ENCODE results near the gene MDP1. TPM values are rescaled to one million over a fixed set of nuclear protein-coding genes. Genes with fewer than 3 reads are reported as not detected.
A peak's percentile ranks its signal among the peaks of the same experiment; 100 is the strongest.

The MDP1 gene
- polyA plus RNA-seq, 1 donor = 21.8 TPM

DNA sequence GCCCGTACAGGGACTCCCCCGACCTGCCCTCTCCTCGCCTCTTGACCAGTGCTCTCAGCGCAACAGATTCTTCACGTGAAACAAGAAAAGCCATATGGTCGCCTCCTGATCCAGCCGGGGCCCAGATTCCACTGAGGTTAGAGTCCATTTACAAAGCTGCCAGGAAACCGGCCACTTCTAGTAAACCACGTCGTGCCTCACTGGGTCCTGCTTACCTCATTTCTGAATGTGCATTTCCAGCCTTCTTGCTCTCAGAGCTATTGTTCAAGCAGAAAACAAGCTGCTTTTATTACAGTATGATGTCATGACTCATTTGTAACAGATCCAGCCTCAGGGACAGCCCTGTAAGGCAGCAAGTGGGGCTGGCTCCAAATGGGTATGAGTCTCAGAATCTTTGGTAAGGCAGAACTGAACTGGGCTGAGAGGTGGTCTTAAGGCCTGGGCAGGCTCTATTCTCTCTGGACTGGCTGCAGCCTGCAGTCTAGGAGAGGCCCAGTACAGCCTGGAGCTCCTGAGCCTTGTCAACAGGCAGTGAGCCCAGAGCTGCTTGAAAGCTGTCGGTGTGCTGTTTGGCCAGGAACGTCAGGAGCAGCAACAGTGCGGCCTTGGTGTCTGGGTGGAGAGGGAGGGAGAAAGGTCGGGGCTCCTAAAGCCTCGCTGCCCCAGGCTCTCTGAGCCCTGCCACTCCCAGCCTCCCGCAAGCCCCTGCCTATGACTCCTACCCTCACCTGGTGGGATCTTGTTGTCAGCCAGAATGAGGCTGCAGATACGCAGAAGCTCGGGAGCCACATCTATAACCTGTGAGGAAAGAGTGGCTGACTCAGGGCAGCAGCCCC lies 35.7 kb downstream of the MDP1 start:
- no CpG with 5 or more reads among the region's 18 CpGs for WGBS (ENCODE audit: insufficient coverage, low lambda C conversion rate)
- Histone ChIP-seq H3K27ac (ENCODE audit: low read length) (peak overlapping the region; percentile 91), H3K27me3 (ENCODE audit: control insufficient read depth, insufficient read depth, low read length) (no peaks in the 10 kb centered on the region), H3K4me1 (ENCODE audit: control insufficient read depth, insufficient read depth, low read length) (peaks cover 56% of the 10 kb centered on the region), H3K4me3 (ENCODE audit: low read length) (no peak overlapping the region), H3K9me3 (ENCODE audit: control insufficient read depth, low read depth, low read length) (no peaks in the 10 kb centered on the region), H3K36me3 (ENCODE audit: control insufficient read depth, insufficient read depth, low read length) (peaks cover 94% of the 10 kb centered on the region)
- DNase-seq = peak; percentile 81 to 91

- Histone ChIP-seq H3K36me3 (ENCODE audit: control insufficient read depth, insufficient read depth, low read length) (peaks cover 93% of the 10 kb centered on the region), H3K4me1 (ENCODE audit: control insufficient read depth, insufficient read depth, low read length) (peaks cover 56% of the 10 kb centered on the region), H3K27ac (ENCODE audit: low read length) (peak overlapping the region; percentile 91), H3K9me3 (ENCODE audit: control insufficient read depth, low read depth, low read length) (no peaks in the 10 kb centered on the region), H3K4me3 (ENCODE audit: low read length) (no peak overlapping the region), H3K27me3 (ENCODE audit: control insufficient read depth, insufficient read depth, low read length) (no peaks in the 10 kb centered on the region)
- peak in 1 of 2 donors; percentile 12 for DNase-seq
- no CpG with 5 or more reads among the region's 14 CpGs for WGBS (ENCODE audit: insufficient coverage, low lambda C conversion rate)
These were observed 36.4 kb downstream of the MDP1 start for GRCh38 chr14:24179294-24179960.

DNA sequence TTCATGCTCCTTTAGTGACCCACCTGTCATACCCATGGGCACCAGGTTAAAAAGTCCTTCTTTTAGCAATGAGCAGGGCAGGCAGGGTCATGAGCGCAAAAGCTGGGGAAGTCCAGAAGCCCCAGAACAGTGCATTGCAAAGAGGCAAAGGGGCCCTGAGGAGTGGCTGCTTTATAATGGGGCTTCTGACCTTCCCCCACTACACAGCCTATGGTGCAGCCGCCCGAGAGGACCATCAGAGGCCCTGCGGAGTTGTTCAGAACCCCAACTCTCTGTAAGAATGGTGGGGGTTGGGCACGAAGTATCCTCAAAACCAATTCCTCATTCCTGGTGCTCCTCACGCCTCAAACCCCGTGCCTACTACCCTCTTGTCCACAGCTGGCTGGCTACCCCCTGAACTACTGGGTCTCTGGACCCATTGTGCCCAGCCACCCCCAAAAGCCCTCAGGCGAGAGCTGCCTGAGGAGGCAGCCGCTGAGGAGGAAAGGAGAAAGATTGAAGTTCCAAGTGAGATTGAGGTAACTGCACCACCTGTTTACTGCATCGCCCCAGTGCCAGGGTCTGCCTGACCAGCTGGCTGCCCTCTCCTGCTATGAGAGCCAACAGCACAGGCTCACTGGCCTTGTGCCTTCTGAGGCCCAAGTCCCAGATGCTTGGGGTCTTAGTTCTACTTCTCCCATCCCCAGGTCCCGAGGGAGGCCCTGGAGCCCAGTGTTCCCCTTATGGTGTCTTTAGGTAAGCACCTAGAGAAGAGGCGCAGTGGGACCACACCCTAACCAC lies 37.3 kb downstream of the MDP1 start:
- no peak for DNase-seq
- H3K4me1 ChIP-seq (ENCODE audit: control insufficient read depth, insufficient read depth, low read length) = peaks cover 56% of the 10 kb centered on the region
- no peaks in the 10 kb centered on the region for H3K27me3 ChIP-seq (ENCODE audit: control insufficient read depth, insufficient read depth, low read length)
- peaks cover 85% of the 10 kb centered on the region for H3K36me3 ChIP-seq (ENCODE audit: control insufficient read depth, insufficient read depth, low read length)
- no peaks in the 10 kb centered on the region for H3K9me3 ChIP-seq (ENCODE audit: control insufficient read depth, low read depth, low read length)
- no peak overlapping the region for H3K4me3 ChIP-seq (ENCODE audit: low read length)
- no CpG with 5 or more reads among the region's 12 CpGs for WGBS (ENCODE audit: insufficient coverage, low lambda C conversion rate)
- peak overlapping the region; percentile 91 for H3K27ac ChIP-seq (ENCODE audit: low read length)

DNA sequence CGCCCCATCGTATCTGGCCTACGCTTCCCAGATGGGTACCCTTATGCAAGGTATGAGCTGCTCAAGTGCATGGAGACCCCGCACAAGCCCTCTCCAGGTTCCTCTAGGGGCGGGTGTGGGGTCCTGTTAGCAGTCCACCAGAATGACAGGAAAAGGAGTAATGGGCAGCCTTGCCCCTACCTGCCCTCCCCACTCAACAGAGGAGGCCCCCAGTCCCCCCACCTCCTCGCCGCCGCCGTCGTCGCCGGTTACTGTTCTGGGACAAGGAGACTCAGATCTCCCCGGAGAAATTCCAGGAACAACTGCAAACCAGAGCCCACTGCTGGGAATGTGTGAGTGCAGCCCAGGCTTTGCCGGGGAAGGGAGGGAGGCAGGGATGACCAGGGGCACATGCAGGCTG lies 38.0 kb downstream of the MDP1 start:
- H3K27ac ChIP-seq (ENCODE audit: low read length) = no peak overlapping the region
- H3K27me3 ChIP-seq (ENCODE audit: control insufficient read depth, insufficient read depth, low read length) = no peaks in the 10 kb centered on the region
- H3K9me3 ChIP-seq (ENCODE audit: control insufficient read depth, low read depth, low read length) = no peaks in the 10 kb centered on the region
- DNase-seq = no peak
- H3K4me1 ChIP-seq (ENCODE audit: control insufficient read depth, insufficient read depth, low read length) = peaks cover 61% of the 10 kb centered on the region
- H3K4me3 ChIP-seq (ENCODE audit: low read length) = no peak overlapping the region
- H3K36me3 ChIP-seq (ENCODE audit: control insufficient read depth, insufficient read depth, low read length) = peaks cover 85% of the 10 kb centered on the region
- no CpG with 5 or more reads among the region's 14 CpGs for WGBS (ENCODE audit: insufficient coverage, low lambda C conversion rate)

DNA sequence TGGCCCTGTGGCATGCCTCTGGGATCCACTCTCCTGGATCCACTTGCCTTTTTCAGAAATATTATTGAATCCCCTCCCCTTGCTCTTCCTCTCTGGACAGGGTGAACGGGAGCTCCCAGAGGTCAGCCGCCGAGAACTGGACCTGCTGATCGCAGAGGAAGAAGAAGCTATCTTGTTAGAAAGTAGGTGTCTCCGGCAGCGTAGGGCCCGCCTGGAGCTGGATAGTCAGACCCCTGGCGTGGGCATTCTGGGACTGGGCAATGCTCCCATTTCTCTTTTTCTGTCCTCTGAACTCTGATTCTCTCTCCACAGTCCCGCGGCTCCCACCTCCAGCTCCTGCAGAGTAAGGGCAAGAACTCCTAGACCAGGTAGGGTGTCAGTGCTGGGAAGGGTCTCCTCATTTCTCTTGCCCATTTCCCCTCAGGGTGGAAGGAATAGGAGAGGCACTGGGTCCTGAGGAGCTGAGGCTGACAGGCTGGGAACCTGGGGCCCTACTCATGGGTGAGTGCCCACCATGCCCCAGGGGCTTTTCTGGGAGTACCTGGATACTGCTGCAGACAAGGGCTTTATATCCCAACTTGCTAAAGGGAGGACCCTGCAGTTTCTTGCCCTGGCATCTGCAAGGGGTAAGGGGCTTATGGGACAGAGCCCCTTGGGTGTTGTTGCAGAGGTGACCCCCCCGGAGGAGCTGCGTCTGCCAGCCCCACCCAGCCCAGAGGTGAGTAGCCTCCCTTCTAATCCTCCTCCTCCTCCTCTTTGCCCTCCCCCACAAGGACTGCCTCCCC lies 38.6 kb downstream of the MDP1 start:
- WGBS (ENCODE audit: insufficient coverage, low lambda C conversion rate) = no CpG with 5 or more reads among the region's 12 CpGs
- no peaks in the 10 kb centered on the region for H3K9me3 ChIP-seq (ENCODE audit: control insufficient read depth, low read depth, low read length)
- H3K27ac ChIP-seq (ENCODE audit: low read length) = no peak overlapping the region
- no peak overlapping the region for H3K4me3 ChIP-seq (ENCODE audit: low read length)
- H3K27me3 ChIP-seq (ENCODE audit: control insufficient read depth, insufficient read depth, low read length) = no peaks in the 10 kb centered on the region
- no peak for DNase-seq
- peaks cover 60% of the 10 kb centered on the region for H3K4me1 ChIP-seq (ENCODE audit: control insufficient read depth, insufficient read depth, low read length)
- peaks cover 78% of the 10 kb centered on the region for H3K36me3 ChIP-seq (ENCODE audit: control insufficient read depth, insufficient read depth, low read length)

GRCh38 chr14:24176599-24176998 lies 39.3 kb downstream of the MDP1 start:
- no CpG with 5 or more reads among the region's 5 CpGs for WGBS (ENCODE audit: insufficient coverage, low lambda C conversion rate)
- DNase-seq = no peak
- Histone ChIP-seq H3K9me3 (ENCODE audit: control insufficient read depth, low read depth, low read length) (no peaks in the 10 kb centered on the region), H3K27me3 (ENCODE audit: control insufficient read depth, insufficient read depth, low read length) (no peaks in the 10 kb centered on the region), H3K4me3 (ENCODE audit: low read length) (no peak overlapping the region), H3K4me1 (ENCODE audit: control insufficient read depth, insufficient read depth, low read length) (peaks cover 57% of the 10 kb centered on the region), H3K36me3 (ENCODE audit: control insufficient read depth, insufficient read depth, low read length) (peaks cover 72% of the 10 kb centered on the region), H3K27ac (ENCODE audit: low read length) (no peak overlapping the region)

DNA sequence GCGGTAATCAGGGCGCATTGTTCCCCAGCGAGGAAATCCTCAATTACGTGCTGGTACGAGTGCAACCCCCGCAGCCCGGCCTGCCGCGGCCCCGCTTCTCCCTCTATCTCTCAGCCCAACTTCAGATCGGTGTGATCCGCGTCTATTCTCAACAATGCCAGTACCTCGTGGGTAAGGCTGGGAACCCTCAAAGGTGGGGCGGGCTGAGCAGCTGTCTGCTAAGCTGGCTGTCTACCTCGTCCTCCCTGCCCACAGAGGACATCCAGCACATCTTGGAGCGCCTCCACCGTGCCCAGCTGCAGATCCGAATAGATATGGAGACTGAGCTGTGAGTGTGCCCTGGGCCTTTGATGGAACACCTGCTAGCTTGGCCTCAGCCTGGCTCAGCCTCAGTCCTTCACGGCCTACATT lies 43.0 kb downstream of the MDP1 start:
- DNase-seq = no peak
- Histone ChIP-seq H3K9me3 (ENCODE audit: control insufficient read depth, low read depth, low read length) (no peaks in the 10 kb centered on the region), H3K27ac (ENCODE audit: low read length) (peak overlapping the region; percentile 82), H3K36me3 (ENCODE audit: control insufficient read depth, insufficient read depth, low read length) (peaks cover 42% of the 10 kb centered on the region), H3K4me1 (ENCODE audit: control insufficient read depth, insufficient read depth, low read length) (peaks cover 24% of the 10 kb centered on the region), H3K4me3 (ENCODE audit: low read length) (peak overlapping the region; percentile 74), H3K27me3 (ENCODE audit: control insufficient read depth, insufficient read depth, low read length) (no peaks in the 10 kb centered on the region)
- WGBS (ENCODE audit: insufficient coverage, low lambda C conversion rate) = no CpG with 5 or more reads among the region's 20 CpGs

- no CpG with 5 or more reads among the region's 30 CpGs for WGBS (ENCODE audit: insufficient coverage, low lambda C conversion rate)
- Histone ChIP-seq H3K27me3 (ENCODE audit: control insufficient read depth, insufficient read depth, low read length) (no peaks in the 10 kb centered on the region), H3K4me3 (ENCODE audit: low read length) (peak overlapping the region; percentile 74), H3K27ac (ENCODE audit: low read length) (peak overlapping the region; percentile 82), H3K4me1 (ENCODE audit: control insufficient read depth, insufficient read depth, low read length) (peaks cover 18% of the 10 kb centered on the region), H3K36me3 (ENCODE audit: control insufficient read depth, insufficient read depth, low read length) (peaks cover 41% of the 10 kb centered on the region), H3K9me3 (ENCODE audit: control insufficient read depth, low read depth, low read length) (no peaks in the 10 kb centered on the region)
- DNase-seq = peak in 1 of 2 donors; percentile 40
These were observed 43.5 kb downstream of the MDP1 start for GRCh38 chr14:24172261-24172860.

DNA sequence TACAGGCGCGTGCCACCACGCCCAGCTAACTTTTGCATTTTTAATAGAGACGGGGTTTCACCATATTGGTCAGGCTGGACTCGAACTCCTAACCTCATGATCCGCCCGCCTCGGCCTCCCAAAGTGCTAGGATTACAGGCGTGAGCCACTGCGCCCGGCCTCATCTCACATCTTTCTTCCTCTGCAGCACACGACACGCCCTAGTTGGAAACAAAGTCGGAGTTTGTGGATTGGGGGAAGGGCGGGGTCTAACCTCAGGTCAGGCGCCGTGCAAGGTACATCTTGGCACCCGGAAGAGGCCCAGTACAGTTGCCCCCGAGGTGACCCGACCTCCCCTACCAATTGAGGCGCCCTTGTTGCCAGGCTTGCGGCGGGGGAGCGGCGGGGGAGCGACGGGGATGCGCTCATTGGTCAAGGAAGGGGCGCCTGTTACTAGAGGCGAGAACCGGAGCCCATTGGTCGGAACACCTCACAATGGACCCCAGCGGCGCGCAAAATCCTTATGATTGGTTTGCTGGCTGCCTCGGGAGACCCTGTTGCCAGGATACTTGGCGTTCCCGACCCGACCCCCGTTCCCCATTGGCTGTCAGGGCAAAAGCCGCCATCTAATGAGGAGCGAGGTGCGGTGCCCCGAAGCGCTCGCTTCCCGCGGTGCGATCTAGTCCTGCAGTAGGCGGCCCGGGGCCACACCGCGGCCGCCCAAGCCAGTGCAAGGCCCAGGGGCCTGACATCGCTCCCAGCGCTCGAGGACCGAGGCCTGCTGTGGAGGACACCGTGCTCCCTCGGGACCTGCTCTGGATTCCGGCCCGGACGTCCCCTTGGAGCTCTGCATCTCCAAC lies 44.2 kb downstream of the MDP1 start, which contains the start of gene REC8:
Gene REC8 (plus strand): TSS at position 659 of the 839 bp plus-strand sequence. CDS start 473 bp downstream, outside the sequence.
- Histone ChIP-seq H3K4me1 (ENCODE audit: control insufficient read depth, insufficient read depth, low read length) (peaks cover 13% of the 10 kb centered on the region), H3K9me3 (ENCODE audit: control insufficient read depth, low read depth, low read length) (no peaks in the 10 kb centered on the region), H3K27me3 (ENCODE audit: control insufficient read depth, insufficient read depth, low read length) (no peaks in the 10 kb centered on the region), H3K36me3 (ENCODE audit: control insufficient read depth, insufficient read depth, low read length) (peaks cover 37% of the 10 kb centered on the region), H3K27ac (ENCODE audit: low read length) (peak within 1 kb of the TSS; percentile 82), H3K4me3 (ENCODE audit: low read length) (peak within 1 kb of the TSS; percentile 74)
- DNase-seq = peak; percentile 98 to 99
- WGBS (ENCODE audit: insufficient coverage, low lambda C conversion rate) = no CpG with 5 or more reads among the region's 63 CpGs
